Measurements from ENCODE around the gene SPAG6. TPM values are rescaled to one million over a fixed set of nuclear protein-coding genes. Genes with fewer than 3 reads are reported as not detected.
"Not testable (repeated sequence)": the region's sequence is repeated elsewhere in the genome, so short reads cannot be mapped to it uniquely, and the experiment has no call there.

Gene SPAG6
- polyA plus RNA-seq, 4 donors: 0.68 to 1.0 (median 0.91) TPM

GRCh38 chr10:22368981-22369380, 23.7 kb downstream of the SPAG6 start:
- no peak for DNase-seq (ENCODE audit: low read depth in 4 of 4, low spot score in 2 of 4)

DNA sequence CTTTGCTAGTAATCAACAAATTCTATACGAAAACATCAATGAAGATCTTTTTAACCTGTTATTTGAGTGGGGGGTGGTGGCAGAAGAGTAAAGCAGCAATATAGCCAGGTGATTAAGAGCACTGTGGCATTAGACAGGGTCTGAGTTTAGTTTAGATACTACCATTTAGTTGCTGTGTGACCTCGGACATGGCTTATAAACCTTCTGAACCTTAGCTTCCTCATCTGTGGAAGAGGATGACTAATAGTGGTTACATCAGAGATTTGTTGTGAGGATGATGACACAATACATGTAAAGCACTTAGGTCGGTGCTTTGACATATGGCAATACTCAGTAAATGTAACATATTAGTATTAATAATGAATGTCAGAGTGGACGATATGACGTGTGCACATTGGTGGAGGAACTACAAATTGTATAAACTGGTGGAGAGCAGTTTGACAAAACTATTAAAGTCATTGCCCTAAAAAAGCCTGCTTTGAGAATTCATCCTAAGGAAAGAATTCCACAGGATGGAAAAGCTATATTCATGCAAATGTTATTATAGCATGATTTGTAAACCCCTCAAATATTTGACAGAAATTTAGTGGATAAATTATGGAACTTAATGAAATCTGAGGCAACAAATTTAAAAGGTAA, 24.3 kb downstream of the SPAG6 start:
- DNase-seq (ENCODE audit: low read depth in 4 of 4, low spot score in 2 of 4): no peak

DNA sequence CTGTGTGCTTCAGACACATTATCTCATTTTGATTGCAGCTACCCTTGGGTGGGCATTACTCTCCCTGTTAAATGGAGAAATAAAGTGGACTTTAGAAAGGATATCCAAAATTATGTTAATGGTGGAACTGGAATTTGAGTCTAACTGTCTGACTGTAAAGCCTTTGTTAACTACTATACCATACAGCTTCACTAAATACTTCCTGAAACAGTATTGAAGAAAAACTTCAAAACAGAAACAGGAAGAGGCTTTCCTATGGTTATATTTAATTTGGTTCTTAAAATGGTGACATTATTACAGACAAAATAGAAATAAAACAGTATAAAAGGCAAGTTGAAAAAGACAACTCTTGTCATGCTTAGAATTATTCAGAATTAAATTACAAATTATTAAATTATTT, 25.0 kb downstream of the SPAG6 start:
- no peak for DNase-seq (ENCODE audit: low read depth in 4 of 4, low spot score in 2 of 4)

GRCh38 chr10:22372298-22372697, 27.0 kb downstream of the SPAG6 start:
- DNase-seq (ENCODE audit: low read depth in 4 of 4, low spot score in 2 of 4): no peak

GRCh38 chr10:22372917-22373316, 27.6 kb downstream of the SPAG6 start:
- no peak for DNase-seq (ENCODE audit: low read depth in 4 of 4, low spot score in 2 of 4)

DNA sequence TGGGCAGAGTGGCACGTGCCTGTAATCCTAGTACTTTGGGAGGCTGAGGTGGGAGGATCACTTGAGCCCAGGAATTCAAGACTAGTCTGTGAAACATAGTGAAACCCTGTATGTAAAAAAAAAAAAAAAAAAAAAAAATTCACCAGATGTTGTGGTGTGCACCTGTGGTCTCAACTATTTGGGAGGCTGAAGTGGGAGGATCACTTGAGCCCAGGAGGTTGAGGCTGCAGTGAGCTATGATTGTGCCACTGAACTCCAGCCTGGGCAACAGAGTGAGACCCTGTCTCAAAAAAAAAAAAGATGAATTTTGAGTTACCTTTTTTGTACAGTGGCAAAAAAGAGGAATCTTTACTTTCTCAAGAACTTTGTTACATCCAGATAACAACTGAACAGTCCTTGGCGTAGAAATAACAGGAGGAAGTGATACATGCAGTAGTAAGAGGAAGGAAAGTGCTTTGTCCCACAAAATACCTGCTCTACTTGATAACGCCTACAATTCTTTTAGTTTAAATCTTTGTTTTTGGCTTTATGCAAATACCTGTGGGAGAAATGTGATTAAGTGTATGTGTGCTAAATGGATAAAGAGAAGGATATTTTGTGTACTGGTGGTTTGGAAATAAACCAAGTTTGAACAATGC, 29.3 kb downstream of the SPAG6 start:
- no peak for DNase-seq (ENCODE audit: low read depth in 4 of 4, low spot score in 2 of 4)

- DNase-seq (ENCODE audit: low read depth in 4 of 4, low spot score in 2 of 4): no peak
These were observed 33.8 kb downstream of the SPAG6 start for GRCh38 chr10:22379059-22379458.

GRCh38 chr10:22381262-22381661, 36.0 kb downstream of the SPAG6 start:
- no peak for DNase-seq (ENCODE audit: low read depth in 4 of 4, low spot score in 2 of 4)

- peak; percentile 11 to 27 (median 20) for DNase-seq (ENCODE audit: low read depth in 4 of 4, low spot score in 2 of 4)
These were observed 41.2 kb downstream of the SPAG6 start for GRCh38 chr10:22386503-22386902.

DNA sequence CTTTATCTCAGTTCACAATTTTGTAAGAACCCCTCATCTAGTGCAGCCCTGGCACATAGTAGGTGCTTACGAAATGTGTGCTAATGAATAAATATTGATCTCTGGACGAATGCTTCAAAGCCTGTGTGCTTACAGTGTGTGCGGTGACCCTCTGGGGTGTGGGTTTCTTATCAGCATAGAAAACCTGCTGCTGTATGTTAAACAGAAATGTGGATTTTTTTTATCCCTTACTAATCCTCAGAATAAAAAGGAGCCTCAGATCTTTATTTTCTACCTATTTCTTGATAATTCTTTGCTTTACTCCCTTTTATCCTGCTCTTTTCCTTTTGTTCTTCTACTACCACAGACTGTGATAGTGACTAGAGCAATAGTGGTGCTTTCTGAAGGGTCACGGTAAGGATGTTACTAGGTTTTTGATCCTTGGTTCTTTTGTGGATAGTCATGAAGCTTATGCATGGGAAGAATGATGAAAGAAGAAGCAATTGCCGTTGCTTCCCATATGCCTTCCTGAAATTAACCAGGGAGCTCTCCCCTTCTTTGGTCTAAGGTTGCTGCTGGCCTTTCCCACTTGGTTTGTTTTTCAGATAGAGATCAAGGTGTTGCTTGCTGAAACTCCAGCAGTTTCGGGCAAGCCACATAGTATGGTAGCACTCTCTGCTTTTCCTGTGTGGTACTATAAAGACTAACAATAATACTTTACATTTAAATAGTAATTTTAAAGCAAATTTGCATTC, 44.7 kb downstream of the SPAG6 start:
- DNase-seq (ENCODE audit: low read depth in 4 of 4, low spot score in 2 of 4): no peak

DNA sequence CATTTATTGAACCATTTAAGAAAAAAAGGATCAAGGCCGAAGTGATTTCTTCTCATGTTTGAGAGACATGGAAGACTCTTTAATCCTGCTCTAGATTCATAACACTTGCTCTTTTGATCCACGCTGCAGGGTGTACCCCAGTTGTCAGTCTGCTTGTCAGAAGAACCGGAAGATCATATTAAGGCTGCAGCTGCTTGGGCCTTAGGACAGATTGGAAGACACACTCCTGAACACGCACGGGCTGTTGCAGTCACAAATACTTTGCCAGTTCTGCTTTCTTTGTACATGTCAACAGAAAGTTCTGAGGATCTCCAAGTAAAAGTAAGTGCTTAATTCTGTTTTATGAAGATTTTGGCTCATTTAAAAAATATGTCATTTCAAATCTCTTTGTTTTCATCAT, 46.3 kb downstream of the SPAG6 start:
- DNase-seq (ENCODE audit: low read depth in 4 of 4, low spot score in 2 of 4): no peak

DNA sequence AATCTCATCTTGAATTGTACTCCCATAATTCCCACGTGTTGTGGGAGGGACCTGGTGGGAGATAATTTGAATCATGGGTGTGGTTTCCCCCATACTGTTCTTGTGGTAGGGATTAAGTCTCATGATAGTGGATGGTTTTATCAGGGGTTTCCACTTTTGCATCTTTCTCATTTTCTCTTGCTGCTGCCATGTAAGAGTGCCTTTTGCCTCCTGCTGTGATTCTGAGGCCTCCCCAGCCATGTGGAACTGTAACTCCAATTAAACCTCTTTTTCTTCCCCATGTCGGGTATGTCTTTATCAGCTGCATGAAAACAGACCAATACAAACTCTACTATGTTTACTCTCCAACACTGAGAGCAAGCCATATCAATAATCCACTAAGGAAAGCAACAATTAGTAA, 50.9 kb downstream of the SPAG6 start:
- DNase-seq (ENCODE audit: low read depth in 4 of 4, low spot score in 2 of 4): not testable (repeated sequence)

GRCh38 chr10:22406916-22407315, 61.6 kb downstream of the SPAG6 start:
- not testable (repeated sequence) for DNase-seq (ENCODE audit: low read depth in 4 of 4, low spot score in 2 of 4)

- DNase-seq (ENCODE audit: low read depth in 4 of 4, low spot score in 2 of 4): no peak
These were observed 65.1 kb downstream of the SPAG6 start for GRCh38 chr10:22410394-22410793.

GRCh38 chr10:22410846-22411245, 65.5 kb downstream of the SPAG6 start:
- no peak for DNase-seq (ENCODE audit: low read depth in 4 of 4, low spot score in 2 of 4)

DNA sequence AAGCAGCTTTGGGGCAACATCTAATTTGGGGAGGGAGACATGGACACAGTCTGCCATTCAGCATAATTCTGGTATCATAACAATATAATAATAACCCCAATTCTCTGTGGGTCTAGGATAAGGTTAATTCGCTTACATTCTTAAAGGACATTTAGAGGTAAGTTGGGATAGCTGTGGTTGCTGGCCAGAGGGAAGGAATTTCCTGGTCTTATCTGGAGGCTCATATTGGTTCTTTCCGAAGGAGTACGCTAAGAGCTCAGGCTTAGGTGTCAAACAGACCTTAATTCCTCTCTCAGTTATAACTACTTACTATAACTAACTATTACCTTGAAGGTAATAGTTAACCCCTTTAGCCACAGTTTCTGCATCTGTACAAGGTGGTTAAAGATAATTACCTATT, 68.8 kb downstream of the SPAG6 start:
- DNase-seq (ENCODE audit: low read depth in 4 of 4, low spot score in 2 of 4): no peak

- DNase-seq (ENCODE audit: low read depth in 4 of 4, low spot score in 2 of 4): no peak
These were observed 69.8 kb downstream of the SPAG6 start for GRCh38 chr10:22415072-22415471.

DNA sequence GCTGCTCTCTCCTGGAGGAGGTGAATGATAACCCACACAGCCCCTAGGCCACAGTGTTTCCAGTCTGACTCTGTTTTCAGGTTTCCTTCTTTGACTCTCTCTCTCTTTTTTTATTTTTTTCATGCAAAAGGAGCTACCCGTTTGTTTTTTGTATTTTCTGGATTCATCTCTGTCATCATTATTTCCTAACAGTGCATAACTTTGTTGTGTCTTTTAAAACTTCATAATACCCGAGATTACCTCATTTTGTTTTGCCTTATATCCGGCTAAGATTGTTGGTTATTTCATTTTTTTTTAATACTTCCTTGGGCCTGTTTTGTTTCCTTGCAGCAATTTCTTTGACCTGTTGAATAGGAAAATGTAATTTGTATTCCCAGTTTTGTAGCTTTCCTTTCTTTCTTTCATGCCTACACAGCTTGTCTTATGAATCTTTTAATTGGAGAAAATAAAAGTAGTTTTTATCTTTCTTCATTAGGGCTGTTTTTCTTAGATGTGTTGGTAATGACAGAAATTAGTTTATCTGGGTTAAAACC, 72.5 kb downstream of the SPAG6 start:
- DNase-seq (ENCODE audit: low read depth in 4 of 4, low spot score in 2 of 4): no peak

GRCh38 chr10:22420787-22421517, 75.7 kb downstream of the SPAG6 start:
- no peak for DNase-seq (ENCODE audit: low read depth in 4 of 4, low spot score in 2 of 4)

GRCh38 chr10:22426653-22427052, 81.4 kb downstream of the SPAG6 start:
- DNase-seq (ENCODE audit: low read depth in 4 of 4, low spot score in 2 of 4): no peak

GRCh38 chr10:22427101-22427500, 81.8 kb downstream of the SPAG6 start:
- no peak for DNase-seq (ENCODE audit: low read depth in 4 of 4, low spot score in 2 of 4)

Measured in left renal cortex interstitium (tissue), 4 donors.